HG03135 (cell line): ENCODE results near the gene LORICRIN.

Source experiments
- ATAC-seq: cut with Tn5 transposase; IDR thresholded peaks from one replicate; pipeline ENCODE4 v1.9.1; 2021; ENCODE audit warnings: mild to moderate bottlenecking, moderate library complexity; ENCODE audit not compliant: unreplicated experiment

Gene LORICRIN

GRCh38 chr1:153248176-153248879 is 11.2 kb upstream of the LORICRIN start:
- no peak for ATAC-seq

- ATAC-seq: no peak
Observed at GRCh38 chr1:153250166-153250565, 9.3 kb upstream of the LORICRIN start.

GRCh38 chr1:153251087-153251486 is 8.4 kb upstream of the LORICRIN start:
- no peak for ATAC-seq

GRCh38 chr1:153251562-153251961 is 7.9 kb upstream of the LORICRIN start:
- ATAC-seq: no peak

- no peak for ATAC-seq
Observed at GRCh38 chr1:153251988-153252387, 7.5 kb upstream of the LORICRIN start.

GRCh38 chr1:153253076-153253475 is 6.4 kb upstream of the LORICRIN start:
- ATAC-seq: no peak

GRCh38 chr1:153253693-153254092 is 5.8 kb upstream of the LORICRIN start:
- no peak for ATAC-seq

- no peak for ATAC-seq
Observed at GRCh38 chr1:153260585-153261280, 1.2 kb downstream of the LORICRIN start.

- no peak for ATAC-seq
Observed at GRCh38 chr1:153261281-153262069, 2.0 kb downstream of the LORICRIN start.

GRCh38 chr1:153262070-153262366 is 2.5 kb downstream of the LORICRIN start:
- no peak for ATAC-seq

GRCh38 chr1:153262462-153263157 is 3.1 kb downstream of the LORICRIN start:
- no peak for ATAC-seq

GRCh38 chr1:153265457-153265856 is 6.0 kb downstream of the LORICRIN start:
- no peak for ATAC-seq

GRCh38 chr1:153271711-153272110 is 12.2 kb downstream of the LORICRIN start:
- ATAC-seq: no peak

GRCh38 chr1:153272186-153272585 is 12.7 kb downstream of the LORICRIN start:
- no peak for ATAC-seq

- ATAC-seq: peak; percentile 80
Observed at GRCh38 chr1:153277852-153278251, 18.4 kb downstream of the LORICRIN start.

- no peak for ATAC-seq
Observed at GRCh38 chr1:153288634-153289275, 29.3 kb downstream of the LORICRIN start.

GRCh38 chr1:153291514-153291913 is 32.0 kb downstream of the LORICRIN start:
- ATAC-seq: no peak

- no peak for ATAC-seq
Observed at GRCh38 chr1:153292185-153292584, 32.7 kb downstream of the LORICRIN start.

GRCh38 chr1:153292740-153293479 is 33.4 kb downstream of the LORICRIN start:
- no peak for ATAC-seq

- no peak for ATAC-seq
Observed at GRCh38 chr1:153293480-153293775, 33.9 kb downstream of the LORICRIN start.
